H1 (cell line): Measurements from ENCODE around the gene MSANTD2. TPM values are rescaled to one million over a fixed set of nuclear protein-coding genes. Genes with fewer than 3 reads are reported as not detected.
A peak's percentile ranks its signal among the peaks of the same experiment; 100 is the strongest.

ENCODE experiments used
- CTCF ChIA-PET: fragments of 300-600 bp; sonication (Branson Sonifier 250); formaldehyde crosslinking; loops from one replicate; lab custom pipeline; 2021; ENCODE audit not compliant: partially characterized antibody; lab: Charles Lee
- POLR2A ChIA-PET: fragments of 300-600 bp; sonication (Branson Sonifier 250); formaldehyde crosslinking; loops from one replicate; lab custom pipeline; 2021; ENCODE audit warnings: inconsistent platforms; ENCODE audit not compliant: partially characterized antibody; lab: Charles Lee
- DNase-seq, 2 experiments: peaks; one replicate each; pipeline versions ENCODE4 v3.0.0 to v3.0.0-alpha.2; 2010 to 2022; ENCODE audit warnings: low spot score in 2 of 2, low read depth in 1 of 2, mixed read lengths in 1 of 2
- FAIRE-seq: peaks from 2 replicates; lab custom pipeline; 2011; peaks lifted over from hg19 to GRCh38; lab: Jason Lieb, UNC
- H2AFZ ChIP-seq: 2 replicates; pipeline ENCODE4 v1.8.1; 2012; ENCODE audit warnings: low read length, inconsistent platforms
- H2AK5ac ChIP-seq: 2 replicates; pipeline ENCODE4 v1.6.1; 2013; ENCODE audit warnings: low read depth, low read length
- H2BK120ac ChIP-seq: replicated peaks from 2 replicates; pipeline ENCODE3; 2013; ENCODE audit warnings: low read depth, low read length, inconsistent platforms
- H2BK12ac ChIP-seq: 2 replicates; pipeline ENCODE4 v1.6.1; 2013; ENCODE audit warnings: low read depth, low read length
- H2BK15ac ChIP-seq: 2 replicates; pipeline ENCODE4 v1.6.1; 2013; ENCODE audit warnings: low read length
- H2BK20ac ChIP-seq: 2 replicates; pipeline ENCODE4 v1.6.1; 2013; ENCODE audit warnings: low read length
- H2BK5ac ChIP-seq: 2 replicates; pipeline ENCODE4 v1.6.1; 2013; ENCODE audit warnings: low read depth, low read length
- H3K14ac ChIP-seq: 2 replicates; pipeline ENCODE4 v1.6.1; 2013; ENCODE audit warnings: inconsistent platforms; ENCODE audit not compliant: insufficient read length
- H3K18ac ChIP-seq: 2 replicates; pipeline ENCODE4 v1.6.1; 2013; ENCODE audit warnings: low read length; ENCODE audit errors: extremely low read depth
- H3K23ac ChIP-seq: 2 replicates; pipeline ENCODE4 v1.6.1; 2013; ENCODE audit warnings: inconsistent platforms; ENCODE audit not compliant: insufficient read length
- H3K23me2 ChIP-seq: 2 replicates; pipeline ENCODE4 v1.6.1; 2013; ENCODE audit warnings: low read depth, low read length
- H3K27ac ChIP-seq: 2 replicates; pipeline ENCODE4 v1.6.1; 2011; ENCODE audit warnings: low read depth, low read length, inconsistent platforms
- H3K27me3 ChIP-seq, 4 experiments: replicated peaks in 1 of 4; 1 replicate in 1 of 4; 2 replicates in 3 of 4; pipeline versions ENCODE4 v1.6.1 to v1.8.1; 2011 to 2013; ENCODE audit warnings: low read length in 3 of 4, mild to moderate bottlenecking in 3 of 4, inconsistent platforms in 2 of 4, mixed read lengths in 2 of 4, moderate library complexity in 1 of 4; ENCODE audit not compliant: control insufficient read depth in 3 of 4, insufficient read depth in 3 of 4; ENCODE audit errors: extremely low read depth in 1 of 4
- H3K36me3 ChIP-seq, 4 experiments: 2 replicates each; pipeline versions ENCODE4 v1.6.1 to v1.8.1; 2011 to 2013; ENCODE audit warnings: mild to moderate bottlenecking in 4 of 4, low read length in 3 of 4, moderate library complexity in 2 of 4, control low read depth in 1 of 4, inconsistent platforms in 1 of 4; ENCODE audit not compliant: insufficient read depth in 4 of 4, control insufficient read depth in 2 of 4
- H3K4ac ChIP-seq: replicated peaks from 2 replicates; pipeline ENCODE3; 2013; ENCODE audit warnings: low read length, low read depth, mixed read lengths, inconsistent platforms; ENCODE audit not compliant: insufficient read length
- H3K4me1 ChIP-seq, 4 experiments: replicated peaks in 1 of 4; 1 replicate in 1 of 4; 2 replicates in 3 of 4; pipeline versions ENCODE4 v1.6.1 to v1.8.1; 2011 to 2013; ENCODE audit warnings: low read length in 3 of 4, inconsistent platforms in 2 of 4, mixed read lengths in 1 of 4; ENCODE audit not compliant: insufficient read depth in 4 of 4, control insufficient read depth in 3 of 4
- H3K4me2 ChIP-seq, 2 experiments: 2 replicates each; pipeline versions ENCODE4 v1.6.1 to v1.8.1; 2011 to 2013; ENCODE audit warnings: low read depth in 2 of 2, low read length in 2 of 2, control low read depth in 1 of 2, inconsistent platforms in 1 of 2, mild to moderate bottlenecking in 1 of 2; ENCODE audit not compliant: insufficient read depth in 1 of 2
- H3K4me3 ChIP-seq, 4 experiments: fragments of 200-600, 300-600 bp in 1 of 4; sonication (generic), shearing (Covaris generic), sonication (Bioruptor Twin) in 1 of 4; 2 replicates each; pipeline versions ENCODE4 v1.5.1 to v1.8.1; 2011 to 2016; ENCODE audit warnings: low read length in 4 of 4, low read depth in 3 of 4, control low read depth in 2 of 4, inconsistent platforms in 2 of 4, mild to moderate bottlenecking in 2 of 4, mixed read lengths in 1 of 4, moderate library complexity in 1 of 4; ENCODE audit not compliant: insufficient read depth in 2 of 4; ENCODE audit errors: extremely low read depth in 1 of 4
- H3K56ac ChIP-seq: replicated peaks from 2 replicates; pipeline ENCODE3; 2013; ENCODE audit warnings: low read depth, mild to moderate bottlenecking, mixed read lengths, low read length, inconsistent platforms; ENCODE audit not compliant: insufficient read length
- H3K79me1 ChIP-seq: 2 replicates; pipeline ENCODE4 v1.6.1; 2013; ENCODE audit warnings: low read depth, low read length, control low read depth
- H3K79me2 ChIP-seq, 2 experiments: 2 replicates each; pipeline versions ENCODE4 v1.6.1 to v1.8.1; 2012 to 2013; ENCODE audit warnings: low read length in 2 of 2, mild to moderate bottlenecking in 2 of 2, inconsistent platforms in 1 of 2; ENCODE audit not compliant: insufficient read depth in 2 of 2, control insufficient read depth in 1 of 2
- H3K9ac ChIP-seq, 4 experiments: replicated peaks in 1 of 4; 1 replicate in 1 of 4; 2 replicates in 3 of 4; pipeline versions ENCODE4 v1.6.1 to v1.8.1; 2011 to 2013; ENCODE audit warnings: low read depth in 3 of 4, low read length in 3 of 4, control low read depth in 2 of 4, mild to moderate bottlenecking in 2 of 4, moderate library complexity in 2 of 4, inconsistent platforms in 1 of 4; ENCODE audit errors: extremely low read depth in 1 of 4
- H3K9me3 ChIP-seq, 2 experiments: 2 replicates each; pipeline versions ENCODE4 v1.6.1 to v1.8.1; 2012 to 2013; ENCODE audit warnings: mild to moderate bottlenecking in 2 of 2, moderate library complexity in 2 of 2, control low read depth in 1 of 2, inconsistent platforms in 1 of 2, low read depth in 1 of 2, low read length in 1 of 2, mixed read lengths in 1 of 2; ENCODE audit not compliant: insufficient read depth in 2 of 2
- H4K20me1 ChIP-seq, 2 experiments: replicated peaks in 1 of 2; 2 replicates each; pipeline versions ENCODE3 to v1.8.1; 2011 to 2013; ENCODE audit warnings: inconsistent platforms in 2 of 2, low read length in 2 of 2, mild to moderate bottlenecking in 1 of 2; ENCODE audit not compliant: insufficient read depth in 2 of 2, control insufficient read depth in 1 of 2
- H4K5ac ChIP-seq: 2 replicates; pipeline ENCODE4 v1.6.1; 2013; ENCODE audit warnings: low read length, low read depth, mixed read lengths, inconsistent platforms; ENCODE audit not compliant: insufficient read length
- H4K8ac ChIP-seq: 2 replicates; pipeline ENCODE4 v1.8.0; 2013; ENCODE audit warnings: mild to moderate bottlenecking, moderate library complexity, low read length, inconsistent platforms; ENCODE audit not compliant: insufficient read depth; ENCODE audit errors: extremely low read depth
- H4K91ac ChIP-seq: replicated peaks from 2 replicates; pipeline ENCODE3; 2013; ENCODE audit warnings: low read length, mixed read lengths, inconsistent platforms; ENCODE audit not compliant: insufficient read length
- CEBPB ChIP-seq: IDR thresholded peaks from 2 replicates; pipeline ENCODE4 v1.6.1; 2012; ENCODE audit warnings: low read depth, low read length
- CTBP2 ChIP-seq: IDR thresholded peaks from 2 replicates; pipeline ENCODE4 v1.7.0; 2011; ENCODE audit warnings: borderline replicate concordance, mild to moderate bottlenecking, moderate library complexity, mixed read lengths, low read length; ENCODE audit not compliant: insufficient read depth, insufficient read length
- E2F6 ChIP-seq: IDR thresholded peaks from 2 replicates; pipeline ENCODE4 v1.6.1; 2012; ENCODE audit warnings: inconsistent platforms
- EGR1 ChIP-seq: IDR thresholded peaks from 2 replicates; pipeline ENCODE4 v1.6.1; 2011; ENCODE audit warnings: low read depth, low read length, borderline replicate concordance
- JUN ChIP-seq: IDR thresholded peaks from 2 replicates; pipeline ENCODE4 v1.6.1; 2011; ENCODE audit warnings: low read depth, mild to moderate bottlenecking, improper control_type of control experiment, low read length
- JUND ChIP-seq: IDR thresholded peaks from 2 replicates; pipeline ENCODE4 v1.6.1; 2011; ENCODE audit warnings: mild to moderate bottlenecking, improper control_type of control experiment, low read length
- SP4 ChIP-seq: IDR thresholded peaks from 2 replicates; pipeline ENCODE4 v1.6.1; 2012; ENCODE audit warnings: low read length, inconsistent platforms
- SUZ12 ChIP-seq: fragments of 200-600 bp; sonication (generic); IDR thresholded peaks from 2 replicates; pipeline ENCODE4 v1.6.1; 2012; ENCODE audit warnings: mild to moderate bottlenecking, inconsistent platforms, low read length, moderate library complexity, mixed read lengths
- TEAD4 ChIP-seq: IDR thresholded peaks from 2 replicates; pipeline ENCODE4 v1.6.1; 2012; ENCODE audit warnings: low read depth, low read length, inconsistent platforms, mixed read lengths
- WGBS, 2 experiments: shearing (Covaris generic) in 1 of 2; methylation state at CpG; one replicate each; pipeline versions ENCODE4 v1.1.6 to v1.1.7; 2013 to 2015; ENCODE audit warnings: low lambda C conversion rate in 2 of 2, mixed read lengths in 2 of 2, inconsistent platforms in 1 of 2, low coverage in 1 of 2, missing lambda C conversion rate in 1 of 2; ENCODE audit not compliant: insufficient replicate concordance in 2 of 2, insufficient coverage in 1 of 2, insufficient read length in 1 of 2; ENCODE audit errors: extremely low coverage in 1 of 2, missing lambda C conversion rate in 1 of 2; 5-methylcytosine and 5-hydroxymethylcytosine counted together
- polyA plus RNA-seq, 7 experiments: library from polyadenylated mRNA; depleted of rRNA in 3 of 7; stranded (reverse) in 5 of 7; unstranded in 2 of 7; fragments of >200 nt in 5 of 7; fragments of 200-250 nt in 2 of 7; gene quantifications; 1 replicate in 5 of 7; 2 replicates in 1 of 7; 4 replicates in 1 of 7; pipeline versions ENCODE4 v1.2.1 to v1.2.3, GENCODE V29; 2011 to 2013; ENCODE audit warnings: missing spikeins in 2 of 7, mixed read lengths in 2 of 7
- total RNA-seq: library from RNA; stranded (reverse); fragmentation: NEBNext Ultra II Directional; extraction: Animal tissue kit (Norgen Biotek cat#: 25700); gene quantifications from 2 replicates; pipeline ENCODE4 v1.2.1, GENCODE V29; 2021
- TF ChIP-seq, protein P1 (sequence below): IDR thresholded peaks from 2 replicates; pipeline ENCODE4 v1.6.1; 2011; ENCODE audit warnings: low read length, improper control_type of control experiment

MSANTD2 gene
- total and polyA plus RNA-seq, 2 of the 8 experiments (the other 6 are each of a cell fraction or from before 2014, with no cell fraction given): 8.2 to 15.9 TPM

- H2BK15ac ChIP-seq: no peak overlapping the region; the same call in 1 of the 2 replicates
- H4K20me1 ChIP-seq: peaks cover 4 to 21% of the 10 kb centered on the region in 2 experiments
- H3K27ac ChIP-seq: no peak overlapping the region
- no peak overlapping the region for H3K9ac ChIP-seq
- H3K4me3 ChIP-seq: peak overlapping the region; percentile 15 to 62 (median 36); a peak in 6 of 8 replicates
- 7% methylated on average over 9 of the region's 10 CpGs; no CpG with 5 or more reads in 1 of the 2 experiments for WGBS, 2 experiments
- no peak overlapping the region for H2BK5ac ChIP-seq
- H2BK20ac ChIP-seq: no peak overlapping the region
- H3K56ac ChIP-seq: no peak overlapping the region
- no peaks in the 10 kb centered on the region for H3K79me2 ChIP-seq
- H3K4me2 ChIP-seq: peak overlapping the region; percentile 68 to 81
- no peaks in the 10 kb centered on the region for H3K36me3 ChIP-seq
- no peak overlapping the region for H3K4ac ChIP-seq
- no peak overlapping the region for H3K14ac ChIP-seq
- peaks cover 6 to 27% (median 11%) of the 10 kb centered on the region in 4 experiments for H3K4me1 ChIP-seq
- no peak overlapping the region for H3K23ac ChIP-seq
- H3K27me3 ChIP-seq: peaks cover 93 to 100% (median 97%) of the 10 kb centered on the region in 4 experiments
- no peak overlapping the region for H2BK120ac ChIP-seq
- H4K91ac ChIP-seq: no peak overlapping the region
- DNase-seq: peak in 1 of 2 experiments; percentile 49
- POLR2A ChIA-PET: interaction anchor here (0.6 to 2.5 kb wide), 4 partner anchors 8 to 285 kb away, joined by 3 to 11 read pairs (median 4); partner anchors contain the start of gene ESAM
- no peak overlapping the region for H2AFZ ChIP-seq
- peak; percentile 13 for FAIRE-seq
- no peaks in the 10 kb centered on the region for H3K9me3 ChIP-seq
- H4K8ac ChIP-seq: no peak overlapping the region
- CTCF ChIA-PET: interaction anchor here (0.6 to 28.0 kb wide), 20 partner anchors 8 to 163 kb away, joined by 3 to 382 read pairs (median 4); partner anchors contain the start of genes NRGN, ROBO3, SIAE and SPA17
- H4K5ac ChIP-seq: no peak overlapping the region
- peak overlapping the region; percentile 33; the same call in 1 of the 2 replicates for H2BK12ac ChIP-seq
- no peaks in the 10 kb centered on the region for H3K79me1 ChIP-seq
- H3K18ac ChIP-seq: peak overlapping the region; percentile 24; the same call in 1 of the 2 replicates
- H2AK5ac ChIP-seq: no peak overlapping the region
- H3K23me2 ChIP-seq: peaks cover 2% of the 10 kb centered on the region; the same call in 1 of the 2 replicates
- TF ChIP-seq TEAD4: no peak
- peak; percentile 16 for TF ChIP-seq CTBP2
- TF ChIP-seq, protein P1, sequence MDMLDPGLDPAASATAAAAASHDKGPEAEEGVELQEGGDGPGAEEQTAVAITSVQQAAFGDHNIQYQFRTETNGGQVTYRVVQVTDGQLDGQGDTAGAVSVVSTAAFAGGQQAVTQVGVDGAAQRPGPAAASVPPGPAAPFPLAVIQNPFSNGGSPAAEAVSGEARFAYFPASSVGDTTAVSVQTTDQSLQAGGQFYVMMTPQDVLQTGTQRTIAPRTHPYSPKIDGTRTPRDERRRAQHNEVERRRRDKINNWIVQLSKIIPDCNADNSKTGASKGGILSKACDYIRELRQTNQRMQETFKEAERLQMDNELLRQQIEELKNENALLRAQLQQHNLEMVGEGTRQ: peak; percentile 67
- TF ChIP-seq JUND: no peak
- TF ChIP-seq SP4: no peak
- TF ChIP-seq E2F6: no peak
- no peak for TF ChIP-seq EGR1
- no peak for TF ChIP-seq JUN
- TF ChIP-seq SUZ12: peak; percentile 60
- TF ChIP-seq CEBPB: no peak
Measured at GRCh38 chr11:124752471-124753102, 47.6 kb downstream of the MSANTD2 start.
